Fibroblast of the aortic adventitia (primary cell): Measurements from ENCODE around the gene WNT9A. TPM values are rescaled to one million over a fixed set of nuclear protein-coding genes. Genes with fewer than 3 reads are reported as not detected.

ENCODE experiments used
- DNase-seq: peaks from one replicate; pipeline ENCODE4 v3.0.0-alpha.2; 2010; ENCODE audit warnings: low read depth
- H3K4me3 ChIP-seq: 2 replicates; pipeline ENCODE4 v1.5.1; 2011; ENCODE audit warnings: low read depth, mild to moderate bottlenecking, control low read depth, low read length, moderate library complexity
- total RNA-seq: library from RNA; depleted of rRNA; stranded (reverse); fragments of >200 nt; gene quantifications from 2 replicates; pipeline ENCODE4 v1.2.3, GENCODE V29; 2012; ENCODE audit warnings: low replicate concordance
- TF ChIP-seq, protein P1 (sequence below): IDR thresholded peaks from 2 replicates; pipeline ENCODE4 v1.5.1; 2011; ENCODE audit warnings: mild to moderate bottlenecking, low read length, control low read depth, inconsistent platforms; ENCODE audit not compliant: insufficient read depth

Gene WNT9A
- total RNA-seq, 1 donor, result 0.99 TPM

DNA sequence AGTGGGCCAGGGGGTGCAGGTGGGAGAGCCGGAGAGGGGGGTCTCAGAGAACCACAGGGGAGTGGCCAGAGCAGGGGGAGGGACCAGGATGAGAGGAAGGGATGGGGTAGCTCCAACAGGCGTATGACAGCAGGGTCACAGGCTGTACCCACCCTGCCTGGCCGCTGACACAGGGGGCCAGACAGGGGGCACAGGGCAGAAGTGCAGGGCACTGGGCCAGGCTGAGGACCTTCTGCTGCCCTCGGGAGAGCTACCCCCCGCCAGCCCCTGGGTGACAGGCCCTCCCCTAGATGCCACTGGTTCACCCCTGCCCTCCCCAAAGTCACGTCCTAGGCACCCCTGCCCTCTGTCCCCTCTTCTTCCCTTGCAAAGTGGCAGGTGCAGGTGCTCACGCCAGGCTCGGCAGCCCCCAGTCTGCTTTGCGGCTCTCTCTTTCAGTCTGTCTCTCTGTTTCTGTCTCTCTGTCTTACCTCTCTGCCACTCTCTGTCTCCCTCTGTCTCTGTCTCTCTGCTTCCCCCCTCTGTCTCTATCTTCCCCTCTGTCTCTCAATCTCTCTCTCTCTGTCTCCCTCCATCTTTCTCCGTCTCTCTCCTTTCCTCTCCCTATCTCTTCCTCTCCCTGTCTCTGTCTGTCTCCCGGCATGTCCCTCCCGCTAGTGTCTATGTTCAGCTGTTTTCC is 48.5 kb downstream of the WNT9A start:
- DNase-seq, result no peak
- TF ChIP-seq, protein P1, sequence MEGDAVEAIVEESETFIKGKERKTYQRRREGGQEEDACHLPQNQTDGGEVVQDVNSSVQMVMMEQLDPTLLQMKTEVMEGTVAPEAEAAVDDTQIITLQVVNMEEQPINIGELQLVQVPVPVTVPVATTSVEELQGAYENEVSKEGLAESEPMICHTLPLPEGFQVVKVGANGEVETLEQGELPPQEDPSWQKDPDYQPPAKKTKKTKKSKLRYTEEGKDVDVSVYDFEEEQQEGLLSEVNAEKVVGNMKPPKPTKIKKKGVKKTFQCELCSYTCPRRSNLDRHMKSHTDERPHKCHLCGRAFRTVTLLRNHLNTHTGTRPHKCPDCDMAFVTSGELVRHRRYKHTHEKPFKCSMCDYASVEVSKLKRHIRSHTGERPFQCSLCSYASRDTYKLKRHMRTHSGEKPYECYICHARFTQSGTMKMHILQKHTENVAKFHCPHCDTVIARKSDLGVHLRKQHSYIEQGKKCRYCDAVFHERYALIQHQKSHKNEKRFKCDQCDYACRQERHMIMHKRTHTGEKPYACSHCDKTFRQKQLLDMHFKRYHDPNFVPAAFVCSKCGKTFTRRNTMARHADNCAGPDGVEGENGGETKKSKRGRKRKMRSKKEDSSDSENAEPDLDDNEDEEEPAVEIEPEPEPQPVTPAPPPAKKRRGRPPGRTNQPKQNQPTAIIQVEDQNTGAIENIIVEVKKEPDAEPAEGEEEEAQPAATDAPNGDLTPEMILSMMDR, result no peak
- H3K4me3 ChIP-seq, result no peak overlapping the region

DNA sequence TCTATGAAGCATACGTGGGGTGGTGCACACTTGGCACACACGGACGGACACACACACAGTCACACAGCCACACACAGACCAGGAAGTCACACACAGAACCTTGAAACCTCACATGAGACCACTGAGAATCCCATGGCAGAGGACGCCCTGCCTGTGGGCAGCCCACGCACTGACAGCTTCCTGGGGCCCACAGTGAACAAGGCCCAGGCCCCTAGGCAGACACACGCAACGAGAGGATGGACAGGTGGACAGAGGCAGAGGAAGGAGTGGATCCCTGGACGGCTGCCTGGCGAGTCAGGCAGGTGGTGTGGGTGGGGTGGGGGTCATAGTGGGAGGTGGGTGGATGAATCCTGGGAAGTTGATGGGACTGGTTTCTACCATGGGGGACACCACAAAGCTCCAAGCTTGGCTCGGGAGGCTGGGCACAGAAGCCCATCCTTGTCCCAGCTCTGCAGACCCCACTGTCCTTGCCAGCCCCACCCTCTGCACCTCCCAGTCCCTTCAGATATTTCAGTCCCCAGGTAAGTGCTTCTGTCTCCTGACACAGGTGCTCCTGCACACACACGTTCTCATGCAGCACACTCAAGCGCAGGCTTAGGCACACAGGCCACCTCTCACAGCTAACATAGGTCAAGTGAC is 49.1 kb downstream of the WNT9A start:
- TF ChIP-seq, protein P1, result no peak
- no peak overlapping the region for H3K4me3 ChIP-seq
- no peak for DNase-seq

DNA sequence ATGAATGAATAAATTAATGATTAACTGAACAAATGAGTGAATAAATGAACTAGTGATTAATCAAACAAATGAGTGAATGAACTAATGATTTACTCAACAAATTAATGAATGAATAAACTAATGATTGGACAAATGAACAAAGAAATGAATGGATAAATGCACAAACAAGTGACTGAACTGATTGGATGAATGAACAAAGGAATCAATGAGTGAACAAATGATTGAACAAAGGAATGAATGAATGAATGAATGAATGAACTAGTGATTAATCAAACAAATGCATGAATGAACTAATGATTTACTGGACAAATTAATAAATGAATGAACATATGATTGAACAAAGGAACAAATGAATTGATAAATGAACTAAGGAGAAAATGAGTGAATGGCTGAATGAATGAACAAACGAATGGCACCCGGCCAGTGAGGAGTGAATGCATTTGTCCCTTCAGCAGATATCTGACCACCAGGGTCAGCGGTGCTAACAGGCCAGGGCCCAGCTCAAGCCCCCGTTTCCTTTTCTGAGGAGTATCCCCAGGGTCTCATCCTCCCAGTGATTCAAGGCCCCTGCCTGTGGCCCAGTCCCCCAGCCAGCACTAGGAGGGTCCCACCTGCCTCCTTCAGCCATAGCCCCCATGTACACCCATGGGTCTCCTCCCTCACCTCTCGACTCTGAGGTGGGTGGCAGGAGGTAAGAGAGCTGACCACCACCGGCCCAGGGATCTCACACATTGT is 49.9 kb downstream of the WNT9A start:
- no peak for DNase-seq
- H3K4me3 ChIP-seq, result no peak overlapping the region
- TF ChIP-seq, protein P1, result no peak

DNA sequence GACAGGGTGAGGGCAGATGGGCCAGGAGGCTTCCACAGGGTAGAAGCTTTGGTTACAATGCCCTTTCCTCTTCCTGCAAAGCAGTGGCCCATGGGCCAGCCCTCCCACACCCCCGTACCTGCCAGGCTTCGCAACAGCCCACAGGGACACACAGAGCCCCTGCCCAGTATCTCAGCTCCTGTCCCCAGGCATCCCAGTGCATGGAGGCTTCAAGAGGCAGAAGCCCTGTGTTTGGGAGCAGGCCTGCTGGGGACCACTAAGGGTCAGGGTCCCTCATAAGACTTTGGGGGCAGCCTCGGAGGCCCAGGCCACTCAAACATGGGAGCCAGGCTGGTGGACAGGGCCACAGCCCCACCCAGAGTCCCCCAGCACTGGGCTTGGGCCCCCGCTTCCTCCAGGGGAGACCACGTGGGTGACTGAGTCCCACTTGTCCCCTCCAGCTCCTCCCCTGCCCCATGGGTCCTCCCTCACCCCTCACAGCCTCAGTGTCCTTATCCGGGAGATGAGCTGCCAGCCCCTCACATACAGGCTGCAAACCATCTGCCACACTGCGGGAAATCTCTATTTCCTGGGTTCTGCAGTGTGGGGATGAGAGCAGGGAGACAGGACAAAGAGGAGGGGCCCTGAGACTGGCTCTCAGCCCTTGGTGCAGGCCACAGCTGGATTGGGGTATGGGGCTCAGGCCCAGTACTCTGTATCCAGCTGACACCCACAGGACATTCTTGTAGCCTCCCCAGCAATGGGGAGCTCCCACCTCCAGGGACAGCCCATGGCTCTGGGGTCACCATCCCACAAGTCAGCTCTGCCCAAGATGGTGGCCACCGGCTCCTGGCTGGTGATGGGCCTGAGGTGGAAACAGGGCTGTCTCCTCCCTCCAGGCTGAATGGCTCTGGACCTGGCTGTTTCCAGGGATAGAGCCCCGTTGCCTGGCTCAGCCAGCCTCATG is 50.7 kb downstream of the WNT9A start:
- TF ChIP-seq, protein P1, result no peak
- no peak for DNase-seq
- H3K4me3 ChIP-seq, result no peak overlapping the region

DNA sequence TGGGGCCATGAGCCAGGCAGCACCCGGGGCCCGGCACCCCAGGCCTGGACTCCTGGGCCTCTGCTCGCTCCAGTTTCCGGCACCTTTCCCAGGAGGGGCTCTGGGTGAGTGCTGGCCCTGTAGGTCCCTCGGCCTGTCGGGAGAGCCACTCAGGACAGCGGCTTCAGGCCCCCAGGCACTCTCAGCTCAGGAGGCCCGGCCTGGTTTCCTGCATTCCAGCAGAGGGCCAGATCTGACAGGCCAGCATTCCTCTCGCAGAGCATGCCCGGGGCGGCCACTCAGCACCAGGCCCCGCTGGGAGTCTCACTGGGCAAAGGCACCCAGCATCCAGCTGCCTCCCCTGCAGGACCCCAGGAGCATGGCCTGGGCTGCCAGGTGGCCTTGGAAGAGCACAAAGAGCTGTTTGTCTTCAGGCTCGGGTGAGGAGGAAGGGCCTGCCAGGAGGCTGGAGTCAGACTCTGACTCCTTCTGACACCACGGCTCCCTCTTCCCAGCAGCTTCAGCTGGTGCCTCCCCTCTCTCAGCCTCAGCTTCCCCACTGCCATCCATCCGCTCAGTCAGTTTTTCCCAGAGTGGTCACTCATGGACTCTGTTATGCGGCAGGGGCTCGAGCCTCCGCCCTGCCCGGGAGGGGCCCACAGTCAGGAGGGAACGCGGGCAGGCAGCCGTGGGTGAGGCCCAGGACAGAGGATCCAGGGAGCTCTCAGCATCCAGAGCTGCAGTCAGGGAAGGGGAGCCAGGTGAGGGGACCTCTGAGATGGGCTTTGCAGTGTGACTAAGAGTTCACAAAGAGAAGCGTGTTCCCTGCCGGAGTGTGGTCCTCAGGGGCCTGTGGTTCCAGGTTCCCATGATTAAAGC is 51.7 kb downstream of the WNT9A start:
- TF ChIP-seq, protein P1, result no peak
- DNase-seq, result no peak
- H3K4me3 ChIP-seq, result no peak overlapping the region
